GM23338 (cell line): ENCODE results near the gene ZNF214.

Experiments
- CTCF ChIP-seq, 2 experiments: fragments of 200-600 bp in 1 of 2; sonication (generic) in 1 of 2; conservative IDR thresholded peaks; 2 replicates each; pipeline versions ENCODE4 v1.5.1 to v1.6.1; 2016 to 2017; ENCODE audit warnings: antibody characterized with exemption in 2 of 2, low read depth in 2 of 2, mild to moderate bottlenecking in 2 of 2, moderate library complexity in 1 of 2
- EZH2 ChIP-seq: fragments of 200-600 bp; sonication (generic); IDR thresholded peaks from one replicate; pipeline ENCODE4 v1.8.0; 2017; ENCODE audit warnings: antibody characterized with exemption, mild to moderate bottlenecking, low read depth; ENCODE audit not compliant: unreplicated experiment
- POLR2AphosphoS5 ChIP-seq: IDR thresholded peaks from 2 replicates; pipeline ENCODE4 v1.6.1; 2016; ENCODE audit warnings: antibody characterized with exemption, low read depth
- REST ChIP-seq: IDR thresholded peaks from one replicate; pipeline ENCODE4 v1.6.1; 2018; ENCODE audit warnings: antibody characterized with exemption; ENCODE audit not compliant: unreplicated experiment

GRCh38 chr11:7016011-7016410 lies 4.1 kb downstream of the ZNF214 start:
- TF ChIP-seq CTCF (conservative IDR thresholded peaks at IDR 0.05; ENCODE audit: low read depth in 2 of 2): no peak
- no peak for TF ChIP-seq POLR2AphosphoS5
- no peak for TF ChIP-seq EZH2
- TF ChIP-seq REST: no peak
